Naive B cell (primary cell): ENCODE measurements around the gene SMIM28. TPM values are rescaled to one million over a fixed set of nuclear protein-coding genes. Genes with fewer than 3 reads are reported as not detected.
"Not testable (repeated sequence)": the region's sequence is repeated elsewhere in the genome, so short reads cannot be mapped to it uniquely, and the experiment has no call there.

Experiments used
- ATAC-seq, 2 donors: fragments of 150-1000 bp; cut with Tn5 transposase; 2 replicates each; pipeline ENCODE4 v1.10.0; 2021; ENCODE audit warnings: low read depth in 2 of 2, mild to moderate bottlenecking in 2 of 2, moderate library complexity in 2 of 2
- DNase-seq: peaks from one replicate; pipeline ENCODE4 v3.0.0; 2022
- H3K27ac Mint-ChIP-seq, 6 donors: one replicate each; pipeline ENCODE4 v1.8.0; 2020 to 2022; ENCODE audit warnings: mild to moderate bottlenecking in 6 of 6, mixed read lengths in 6 of 6, moderate library complexity in 5 of 6, inconsistent platforms in 2 of 6
- H3K27me3 Mint-ChIP-seq, 3 donors: one replicate each; pipeline ENCODE4 v1.8.0; 2021 to 2022; ENCODE audit warnings: mixed read lengths in 3 of 3, mild to moderate bottlenecking in 1 of 3
- H3K36me3 Mint-ChIP-seq, 2 donors: one replicate each; pipeline ENCODE4 v1.8.0; 2020 to 2022; ENCODE audit warnings: mixed read lengths in 2 of 2, inconsistent platforms in 1 of 2, mild to moderate bottlenecking in 1 of 2
- H3K4me1 Mint-ChIP-seq, 3 donors: one replicate each; pipeline ENCODE4 v1.8.0; 2020 to 2022; ENCODE audit warnings: mixed read lengths in 3 of 3, inconsistent platforms in 1 of 3, mild to moderate bottlenecking in 1 of 3, moderate library complexity in 1 of 3
- H3K4me3 Mint-ChIP-seq, 8 donors: one replicate each; pipeline ENCODE4 v1.8.0; 2020 to 2022; ENCODE audit warnings: mild to moderate bottlenecking in 8 of 8, mixed read lengths in 8 of 8, moderate library complexity in 8 of 8, inconsistent platforms in 2 of 8
- H3K9me3 Mint-ChIP-seq, 7 donors: one replicate each; pipeline ENCODE4 v1.8.0; 2020 to 2022; ENCODE audit warnings: mixed read lengths in 7 of 7, mild to moderate bottlenecking in 5 of 7, inconsistent platforms in 2 of 7, moderate library complexity in 1 of 7
- polyA plus RNA-seq, 6 donors: library from polyadenylated mRNA; unstranded; fragments of 300-500 nt; fragmentation: Illumina TruSeq; gene quantifications; one replicate each; pipeline ENCODE4 v1.2.3, GENCODE V29; 2021; ENCODE audit warnings: low read depth in 6 of 6

Gene SMIM28
- polyA plus RNA-seq, 6 donors from 2014 or later: not detected

DNA sequence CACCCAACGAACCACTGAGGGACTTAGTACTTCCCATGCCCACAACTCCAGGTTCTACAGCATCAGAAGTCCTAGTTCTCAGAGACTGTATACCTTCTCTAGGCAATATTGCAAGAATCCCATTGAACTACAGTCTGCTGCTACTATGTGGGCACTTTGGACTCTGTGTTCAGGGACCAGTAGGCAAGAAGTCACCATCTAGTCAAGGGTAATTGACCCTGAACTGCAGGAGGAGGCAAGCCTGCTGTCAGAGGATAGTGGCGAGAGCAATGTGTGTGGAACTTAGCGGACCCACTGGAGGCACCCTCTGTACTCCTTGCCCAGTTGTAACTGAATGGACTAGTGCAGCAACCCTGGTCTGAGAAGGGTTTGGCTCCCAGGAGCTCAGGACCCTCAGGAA lies 42.1 kb downstream of the SMIM28 start:
- no peak for DNase-seq
- Mint-ChIP-seq H3K9me3 (peaks cover 0 to 4% (median 0%) of the 10 kb centered on the region in 7 donors), H3K4me3 (no peak overlapping the region), H3K27ac (no peak overlapping the region), H3K36me3 (peaks cover 33 to 37% of the 10 kb centered on the region in 2 donors), H3K4me1 (no peaks in the 10 kb centered on the region), H3K27me3 (no peaks in the 10 kb centered on the region)
- no peak for ATAC-seq

- no peaks in the 10 kb centered on the region for H3K4me1 Mint-ChIP-seq
- H3K9me3 Mint-ChIP-seq: peaks cover 0 to 4% (median 0%) of the 10 kb centered on the region in 7 donors
- ATAC-seq: no peak
- H3K27ac Mint-ChIP-seq: no peak overlapping the region
- peaks cover 29 to 37% of the 10 kb centered on the region in 2 donors for H3K36me3 Mint-ChIP-seq
- H3K27me3 Mint-ChIP-seq: no peaks in the 10 kb centered on the region
- no peak for DNase-seq
- H3K4me3 Mint-ChIP-seq: no peak overlapping the region
Observed at GRCh38 chr6:138420356-138420755, 42.7 kb downstream of the SMIM28 start.

DNA sequence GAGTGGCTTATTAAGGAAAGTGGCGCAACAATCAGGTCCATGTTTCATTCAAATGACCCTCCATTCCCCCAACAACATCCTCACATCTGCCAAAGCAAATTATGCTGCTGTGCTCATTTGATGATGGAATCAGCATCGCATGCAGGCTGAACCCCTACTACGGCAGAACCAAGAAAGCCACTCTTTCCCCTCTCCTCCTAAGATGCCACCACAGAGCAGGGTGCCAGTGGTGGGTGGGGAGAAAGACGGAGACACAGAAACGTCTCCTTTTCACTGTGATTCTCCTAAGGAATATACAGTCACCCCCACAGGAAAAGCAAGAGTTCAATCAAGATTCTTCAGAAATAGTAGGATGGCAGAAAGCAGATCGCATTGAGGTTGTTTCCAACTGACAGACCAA lies 43.4 kb downstream of the SMIM28 start:
- no peak for ATAC-seq
- Mint-ChIP-seq H3K36me3 (peaks cover 26 to 33% of the 10 kb centered on the region in 2 donors), H3K4me1 (no peaks in the 10 kb centered on the region), H3K9me3 (peaks cover 0 to 4% (median 0%) of the 10 kb centered on the region in 7 donors), H3K4me3 (no peak overlapping the region), H3K27me3 (no peaks in the 10 kb centered on the region), H3K27ac (peak overlapping the region in 1 of 6 donors; percentile 63)
- DNase-seq: no peak

- DNase-seq: no peak
- Mint-ChIP-seq H3K27me3 (no peaks in the 10 kb centered on the region), H3K27ac (peak overlapping the region in 1 of 6 donors; percentile 63), H3K36me3 (peaks cover 22 to 29% of the 10 kb centered on the region in 2 donors), H3K4me1 (no peaks in the 10 kb centered on the region), H3K4me3 (no peak overlapping the region), H3K9me3 (peaks cover 0 to 4% (median 0%) of the 10 kb centered on the region in 7 donors)
- no peak for ATAC-seq
Observed at GRCh38 chr6:138421608-138422007, 43.9 kb downstream of the SMIM28 start.

GRCh38 chr6:138422861-138423260 lies 45.2 kb downstream of the SMIM28 start:
- no peak overlapping the region for H3K4me3 Mint-ChIP-seq
- H3K4me1 Mint-ChIP-seq: no peaks in the 10 kb centered on the region
- no peak overlapping the region for H3K27ac Mint-ChIP-seq
- DNase-seq: no peak
- H3K36me3 Mint-ChIP-seq: peaks cover 13 to 19% of the 10 kb centered on the region in 2 donors
- no peaks in the 10 kb centered on the region for H3K27me3 Mint-ChIP-seq
- ATAC-seq: no peak
- H3K9me3 Mint-ChIP-seq: peaks cover 0 to 2% (median 0%) of the 10 kb centered on the region in 7 donors

GRCh38 chr6:138424004-138424904 lies 46.5 kb downstream of the SMIM28 start:
- Mint-ChIP-seq H3K4me3 (no peak overlapping the region), H3K27ac (no peak overlapping the region), H3K36me3 (peaks cover 3 to 5% of the 10 kb centered on the region in 2 donors), H3K9me3 (no peaks in the 10 kb centered on the region), H3K4me1 (peaks cover 0 to under 1% (median 0%) of the 10 kb centered on the region in 3 donors), H3K27me3 (peaks cover 0 to 1% (median 0%) of the 10 kb centered on the region in 3 donors)
- ATAC-seq (no peak), DNase-seq (no peak)

DNA sequence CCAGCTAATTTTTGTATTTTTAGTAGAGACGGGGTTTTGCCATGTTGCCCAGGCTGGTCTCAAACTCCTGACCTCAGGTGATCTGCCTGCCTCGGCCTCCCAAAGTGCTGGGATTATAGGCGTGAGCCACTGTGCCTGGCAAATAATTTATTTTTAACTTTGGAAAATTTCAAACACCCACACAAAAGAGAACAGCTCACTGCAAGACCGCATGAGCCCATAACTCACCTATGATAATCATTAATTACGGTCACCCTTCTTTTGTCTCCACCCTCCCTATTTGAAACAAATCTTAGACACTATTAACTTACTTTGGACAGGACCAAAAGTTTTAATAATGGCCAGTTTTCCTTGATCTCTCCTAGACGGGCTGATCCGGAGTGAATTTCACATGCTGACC lies 47.6 kb downstream of the SMIM28 start:
- not testable (repeated sequence) for H3K27me3 Mint-ChIP-seq

DNA sequence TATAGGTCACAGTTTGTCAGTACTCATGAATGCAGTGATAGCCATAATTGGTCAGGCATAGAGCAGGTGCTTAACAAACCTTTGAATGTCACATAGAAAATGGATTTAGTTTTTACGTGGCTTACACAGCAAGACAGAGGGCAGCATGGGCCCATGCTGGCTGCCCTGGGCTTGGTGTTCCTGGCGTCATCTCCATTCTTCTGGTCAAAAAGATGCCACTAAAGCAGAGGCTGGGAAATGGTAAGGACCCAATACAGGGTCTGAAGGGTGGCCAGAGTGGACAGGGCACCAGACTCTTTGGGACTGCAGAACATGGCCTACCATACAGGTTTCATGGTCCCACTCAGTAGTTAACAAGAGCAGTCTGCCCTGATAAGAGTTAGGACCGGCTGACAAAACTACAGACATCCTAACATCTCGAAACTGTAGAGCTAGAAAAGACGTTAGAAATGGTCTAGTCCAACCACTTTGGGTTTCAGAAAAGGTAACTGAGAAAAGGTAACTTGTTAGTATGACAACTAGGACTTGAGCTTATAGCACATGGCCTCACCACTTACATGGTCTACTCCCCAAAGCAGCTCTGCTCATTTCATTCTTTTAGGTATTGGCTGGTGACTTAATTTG lies 48.9 kb downstream of the SMIM28 start:
- Mint-ChIP-seq H3K27me3 (peaks cover 0 to 9% (median 4%) of the 10 kb centered on the region in 3 donors), H3K9me3 (no peaks in the 10 kb centered on the region), H3K36me3 (no peaks in the 10 kb centered on the region), H3K4me3 (no peak overlapping the region), H3K27ac (no peak overlapping the region), H3K4me1 (peaks cover 6 to 7% (median 7%) of the 10 kb centered on the region in 3 donors)
- no peak for ATAC-seq
- DNase-seq: no peak

More for the DNA sequence above, 47.6 kb downstream of the SMIM28 start:
- H3K9me3 Mint-ChIP-seq, H3K36me3 Mint-ChIP-seq, H3K4me1 Mint-ChIP-seq, H3K27ac Mint-ChIP-seq, ATAC-seq, H3K4me3 Mint-ChIP-seq, DNase-seq: not testable (repeated sequence)

DNA sequence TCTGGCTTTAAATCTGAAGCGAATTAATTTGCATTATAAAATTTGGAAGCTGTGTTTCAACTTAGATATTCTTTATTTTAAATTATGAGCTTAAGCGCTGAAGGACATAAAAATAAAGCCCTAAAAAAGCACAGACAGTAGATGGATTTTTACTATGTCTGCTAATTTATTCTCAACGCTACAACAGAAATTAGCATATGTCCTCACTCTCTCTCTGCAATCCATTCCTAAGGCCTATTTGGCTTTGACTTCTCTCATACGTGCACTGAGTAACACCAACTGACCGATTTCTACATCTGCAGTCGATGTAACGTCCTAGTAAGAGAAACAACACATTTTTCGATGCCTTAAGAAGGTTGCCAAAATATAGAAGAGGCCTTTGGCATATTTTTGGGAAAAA lies 50.0 kb downstream of the SMIM28 start:
- H3K4me1 Mint-ChIP-seq: peaks cover 7 to 11% (median 11%) of the 10 kb centered on the region in 3 donors
- no peak overlapping the region for H3K4me3 Mint-ChIP-seq
- no peak for ATAC-seq
- peaks cover 0 to 9% (median 4%) of the 10 kb centered on the region in 3 donors for H3K27me3 Mint-ChIP-seq
- no peak overlapping the region for H3K27ac Mint-ChIP-seq
- H3K9me3 Mint-ChIP-seq: no peaks in the 10 kb centered on the region
- no peak for DNase-seq
- no peaks in the 10 kb centered on the region for H3K36me3 Mint-ChIP-seq

DNA sequence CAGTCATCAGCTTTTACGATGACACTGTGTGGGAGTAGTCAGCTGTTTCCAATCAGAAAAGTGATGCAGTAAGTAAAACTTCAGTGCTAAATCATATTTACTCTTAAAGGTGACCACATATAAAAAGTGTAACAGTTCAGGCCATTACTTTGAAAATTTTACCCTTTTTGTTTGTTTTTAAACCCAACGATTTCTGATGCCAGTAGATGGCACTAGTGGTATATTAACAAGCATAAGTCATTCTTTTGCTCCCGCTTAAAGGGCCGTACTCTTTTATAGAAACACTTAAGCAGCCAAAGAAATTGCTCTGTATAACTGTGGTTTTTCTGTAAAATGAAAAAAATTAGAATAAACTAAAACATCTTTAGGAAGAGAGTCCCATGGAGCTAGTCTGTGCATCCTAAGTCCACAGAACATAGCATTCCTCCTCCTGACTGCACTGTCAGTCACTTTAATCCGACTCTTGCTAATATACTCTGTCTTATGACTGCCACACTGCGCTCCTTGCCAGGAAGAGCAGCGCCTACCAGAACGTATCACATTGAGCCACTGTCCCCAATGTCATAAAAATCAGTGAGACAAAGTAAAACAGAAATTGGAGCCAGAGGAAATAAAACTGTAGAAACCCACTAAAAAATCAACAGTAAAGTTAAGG lies 51.4 kb downstream of the SMIM28 start:
- H3K9me3 Mint-ChIP-seq: no peaks in the 10 kb centered on the region
- H3K36me3 Mint-ChIP-seq: no peaks in the 10 kb centered on the region
- H3K4me1 Mint-ChIP-seq: peaks cover 7 to 11% (median 11%) of the 10 kb centered on the region in 3 donors
- H3K27me3 Mint-ChIP-seq: peaks cover 0 to 9% (median 4%) of the 10 kb centered on the region in 3 donors
- H3K4me3 Mint-ChIP-seq: no peak overlapping the region
- H3K27ac Mint-ChIP-seq: no peak overlapping the region
- peak; percentile 40 for DNase-seq
- ATAC-seq: peak in 1 of 2 donors; percentile 56

GRCh38 chr6:138429761-138430160 lies 52.1 kb downstream of the SMIM28 start:
- DNase-seq (no peak), ATAC-seq (no peak)
- Mint-ChIP-seq H3K36me3 (no peaks in the 10 kb centered on the region), H3K27ac (no peak overlapping the region), H3K4me3 (no peak overlapping the region), H3K9me3 (no peaks in the 10 kb centered on the region), H3K27me3 (peaks cover 0 to 9% (median 4%) of the 10 kb centered on the region in 3 donors), H3K4me1 (peaks cover 8 to 14% (median 14%) of the 10 kb centered on the region in 3 donors)

DNA sequence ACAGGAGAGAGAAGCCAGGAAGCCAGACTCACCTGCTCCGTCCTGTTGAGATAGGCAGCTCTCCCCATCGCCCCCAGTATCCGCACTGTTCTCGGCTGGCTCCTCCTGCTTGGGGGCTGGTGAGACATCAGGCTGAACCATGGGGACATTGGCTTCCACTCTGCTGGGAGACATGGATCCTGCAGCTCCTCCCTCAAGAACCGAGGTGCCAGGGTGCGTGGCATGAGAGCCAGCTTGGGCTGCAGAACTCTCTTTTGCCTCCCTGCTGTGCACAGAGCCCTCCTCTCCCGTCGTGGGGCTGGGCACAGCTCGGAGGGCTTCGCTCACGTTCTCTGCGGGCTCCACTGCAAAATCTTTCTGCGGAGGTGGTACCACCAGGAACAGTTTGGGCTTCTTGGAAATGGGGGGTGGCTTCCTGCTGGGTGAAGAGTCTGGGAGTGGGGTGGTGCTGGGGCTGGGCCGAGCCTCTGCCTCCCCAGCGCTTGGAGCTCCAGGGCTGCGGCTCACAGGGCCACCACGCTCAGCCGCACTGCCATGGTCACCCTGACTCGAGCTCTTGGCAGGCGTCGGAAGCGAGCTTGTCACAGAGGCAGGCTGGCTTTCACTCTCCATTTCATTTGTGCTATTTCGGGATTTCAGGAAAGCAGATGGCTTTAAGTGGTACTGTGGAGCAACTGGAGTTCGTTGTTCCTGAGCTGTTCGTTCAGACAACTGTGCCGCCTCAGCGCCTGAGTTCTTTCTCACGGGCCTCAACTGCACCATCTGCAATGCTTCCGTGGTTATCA lies 52.8 kb downstream of the SMIM28 start:
- no peaks in the 10 kb centered on the region for H3K9me3 Mint-ChIP-seq
- ATAC-seq (no peak), DNase-seq (no peak)
- no peak overlapping the region for H3K4me3 Mint-ChIP-seq
- peaks cover 0 to 9% (median 4%) of the 10 kb centered on the region in 3 donors for H3K27me3 Mint-ChIP-seq
- H3K4me1 Mint-ChIP-seq: peaks cover 11 to 18% (median 17%) of the 10 kb centered on the region in 3 donors
- H3K36me3 Mint-ChIP-seq: no peaks in the 10 kb centered on the region
- no peak overlapping the region for H3K27ac Mint-ChIP-seq
